Stimulated activated CD8-positive, alpha-beta memory T cell treated with anti-CD3 and anti-CD28 coated beads, Interleukin-2, amount 100 ng/mL, for 1 hour (primary cell): ENCODE data around the gene ITGA7.

ENCODE experiments used
- DNase-seq, 2 donors: peaks; one replicate each; pipeline ENCODE4 v3.0.0-alpha.2; 2020; ENCODE audit warnings: low read depth in 2 of 2

ITGA7 gene

DNA sequence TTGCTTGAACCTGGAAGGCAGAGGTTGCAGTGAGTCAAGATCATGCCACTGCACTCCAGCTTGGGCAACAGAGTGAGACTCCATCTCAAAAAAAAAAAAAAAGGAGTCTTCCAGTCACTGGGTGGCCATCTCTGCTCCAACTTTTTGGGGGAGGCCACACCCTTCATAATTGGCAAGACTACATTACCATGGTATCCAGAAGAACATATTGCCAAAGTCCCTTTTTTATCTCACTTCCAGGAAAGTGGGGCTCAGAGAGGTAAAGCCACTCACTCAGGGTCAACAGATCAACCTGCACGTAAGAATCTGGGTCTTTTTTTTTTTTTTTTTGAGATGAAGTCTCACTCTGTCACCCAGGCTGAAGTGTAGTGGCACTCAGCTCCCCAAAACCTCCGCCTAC lies 26.2 kb upstream of the ITGA7 start:
- DNase-seq = no peak

DNA sequence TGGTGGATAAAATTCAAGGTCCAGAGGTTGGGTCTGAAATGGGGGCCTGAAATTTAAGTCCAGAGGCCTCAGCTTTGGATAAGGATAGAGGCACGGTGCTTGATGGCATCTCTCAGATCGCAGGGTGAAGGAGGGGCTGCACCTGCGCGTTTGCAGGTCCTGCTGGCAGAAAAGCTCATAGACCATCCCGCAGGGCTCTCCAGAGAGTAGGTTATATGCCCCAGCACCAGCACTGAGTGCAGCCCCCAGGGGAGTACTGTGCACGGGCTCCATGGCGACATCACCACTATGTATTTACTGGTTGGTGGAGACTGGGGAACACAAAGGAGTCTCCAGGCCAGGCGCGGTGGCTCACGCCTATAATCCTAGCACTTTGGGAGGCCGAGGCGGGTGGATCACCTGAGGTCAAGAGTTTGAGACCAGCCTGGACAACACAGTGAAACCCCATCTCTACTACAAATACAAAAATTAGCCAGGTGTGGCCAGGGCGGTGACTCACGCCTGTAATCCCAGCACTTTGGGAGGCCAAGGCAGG lies 25.4 kb upstream of the ITGA7 start:
- DNase-seq = no peak

DNA sequence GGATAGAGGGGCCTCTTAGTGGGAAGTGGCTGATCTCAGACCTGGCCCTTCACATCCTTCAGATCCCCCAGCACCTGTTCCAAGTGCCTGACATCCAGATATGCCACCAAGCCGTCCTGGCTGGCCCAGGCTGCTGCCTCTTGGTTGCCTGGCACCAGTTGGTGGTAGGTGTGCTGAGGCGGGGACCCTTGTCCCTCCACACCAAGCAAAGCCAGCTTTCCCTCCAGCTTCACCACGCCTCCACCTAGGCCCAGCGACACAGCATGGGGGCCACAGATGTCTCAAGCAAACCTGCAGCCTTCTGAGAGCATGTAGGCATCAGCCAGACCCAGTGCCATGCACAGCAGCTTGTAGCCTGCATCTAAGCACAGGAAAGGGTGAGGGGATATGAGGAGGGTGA lies 24.6 kb upstream of the ITGA7 start:
- no peak for DNase-seq

DNA sequence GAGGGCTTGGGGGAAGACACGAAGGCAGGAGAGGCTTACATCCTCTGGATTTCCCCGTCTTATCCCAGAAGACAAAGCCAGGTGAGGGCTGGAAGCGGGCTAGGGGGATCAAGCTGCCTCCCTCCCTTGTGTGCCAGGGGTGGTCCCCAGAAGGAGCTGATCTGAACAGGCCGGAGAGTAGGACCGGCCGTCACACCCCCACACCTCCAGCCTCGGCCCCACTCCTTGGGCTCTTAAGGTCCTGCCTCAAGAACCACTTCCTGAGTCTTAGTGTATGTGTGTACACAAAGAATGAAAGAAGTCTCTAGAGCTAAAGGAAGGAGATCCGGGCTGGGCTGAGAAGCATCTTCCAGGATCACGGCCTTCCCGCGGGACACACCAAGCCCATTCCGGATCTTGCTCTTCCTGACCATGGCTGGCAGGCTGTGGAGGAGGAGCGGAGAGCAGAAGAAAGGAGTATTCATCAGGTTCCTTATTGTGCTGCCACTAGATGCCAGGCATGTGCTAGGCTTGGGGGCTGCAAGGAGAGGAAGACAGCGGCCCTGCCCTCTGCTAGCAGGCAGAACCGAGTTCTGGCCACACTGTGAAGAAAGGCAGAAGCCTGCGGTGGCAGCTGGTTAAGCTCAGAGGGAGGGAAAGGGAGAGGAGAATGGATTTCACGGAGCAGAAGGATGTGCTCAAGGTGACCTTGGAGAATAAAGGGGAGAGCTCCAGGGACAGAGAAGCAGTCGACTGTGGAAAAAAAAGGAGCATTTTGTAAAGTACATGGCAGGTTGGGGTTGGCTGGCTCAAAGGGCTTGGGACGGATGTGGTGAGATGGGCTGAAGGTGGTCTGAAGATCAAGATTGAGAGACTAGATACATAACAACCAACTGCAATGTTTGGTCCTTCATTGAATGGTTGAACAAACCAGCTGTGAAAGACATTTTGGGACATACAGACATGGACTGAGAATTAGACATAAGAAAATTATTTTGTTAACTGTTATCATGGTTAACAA lies 22.4 kb upstream of the ITGA7 start:
- DNase-seq = no peak

DNA sequence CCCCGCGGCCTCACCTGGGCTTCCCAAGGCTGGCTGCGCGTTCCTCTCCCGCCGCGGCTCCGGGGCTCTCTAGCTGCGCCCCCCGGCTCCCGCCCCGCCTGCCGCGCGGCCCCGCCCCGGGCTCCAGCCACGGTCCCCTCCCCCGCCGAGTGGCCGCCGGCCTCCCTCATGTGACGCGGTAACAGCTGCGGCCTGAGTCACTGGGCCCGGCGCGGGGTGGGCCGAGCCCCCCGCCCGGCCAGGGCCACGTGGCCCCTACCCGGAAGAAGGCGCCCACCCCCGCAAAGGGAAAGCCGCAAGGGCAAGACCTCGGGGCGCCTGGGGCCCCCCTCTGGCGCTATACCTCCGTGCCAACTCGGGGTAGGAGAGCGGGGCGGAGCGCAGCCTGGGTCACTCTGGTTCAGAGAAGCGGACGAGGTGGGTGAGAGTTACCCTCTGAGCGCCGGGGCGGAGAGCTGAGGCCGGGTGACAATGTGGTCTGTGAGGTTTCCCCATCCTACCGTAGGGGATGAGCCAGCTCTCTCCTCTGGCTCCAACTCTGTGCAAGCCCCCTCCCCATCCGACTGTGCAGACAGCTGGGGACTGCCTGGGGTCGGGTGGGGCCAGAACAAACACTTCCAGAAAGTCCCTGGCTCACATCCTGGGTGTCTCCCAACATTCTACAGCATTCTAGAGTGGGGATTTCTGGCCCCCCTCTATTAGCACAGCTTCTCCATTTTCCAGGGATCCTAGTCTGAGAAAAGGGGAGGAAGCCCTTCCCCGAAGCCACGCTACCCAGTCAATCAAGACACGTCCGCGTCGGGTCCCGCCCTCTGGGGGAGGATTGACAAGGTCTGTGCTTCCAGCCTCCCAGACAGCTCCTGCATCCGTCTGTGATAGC lies 21.5 kb upstream of the ITGA7 start, which contains the start of gene CD63:
CD63 (minus strand) TSS at position 71 of the 880 bp plus-strand sequence. CDS start 668 bp downstream, outside the sequence.
- peak in 1 of 2 donors; percentile 39 for DNase-seq

DNA sequence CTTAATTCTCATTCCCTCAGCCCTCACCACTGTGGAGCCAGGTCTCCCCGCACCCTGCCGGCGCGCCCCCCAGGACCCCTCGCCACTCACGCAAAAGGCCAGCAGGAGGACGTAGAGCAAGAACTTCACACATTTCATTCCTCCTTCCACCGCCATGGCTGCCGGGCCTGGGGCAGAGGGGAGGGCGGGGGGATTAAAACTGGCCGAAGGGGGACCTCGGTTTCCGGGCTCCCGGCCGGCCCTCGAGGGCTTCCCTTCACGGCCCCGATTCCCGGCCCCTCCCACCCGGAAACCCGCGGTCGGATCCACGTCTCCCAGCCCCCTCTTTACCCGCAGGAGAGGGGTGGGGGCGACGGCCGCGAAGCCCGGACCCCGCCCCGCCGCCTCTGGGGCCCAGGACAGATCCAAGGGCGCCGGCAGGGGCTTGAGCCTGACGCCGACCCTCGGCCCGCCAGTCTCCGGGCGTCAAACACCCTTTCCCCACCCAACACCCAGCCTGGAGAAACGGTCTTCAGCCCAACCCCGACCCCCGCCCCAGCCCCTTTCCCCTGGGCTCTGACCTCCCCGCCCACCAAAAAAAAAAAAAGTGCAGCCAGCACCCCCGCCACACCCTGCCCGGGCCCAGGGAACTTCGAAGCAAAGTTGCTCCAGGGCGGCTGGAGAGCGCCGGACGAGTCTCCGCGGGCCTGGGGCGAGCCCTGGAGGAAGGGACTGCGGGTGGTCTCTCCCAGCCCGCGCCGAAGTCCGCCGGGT lies 20.7 kb upstream of the ITGA7 start:
- no peak for DNase-seq

DNA sequence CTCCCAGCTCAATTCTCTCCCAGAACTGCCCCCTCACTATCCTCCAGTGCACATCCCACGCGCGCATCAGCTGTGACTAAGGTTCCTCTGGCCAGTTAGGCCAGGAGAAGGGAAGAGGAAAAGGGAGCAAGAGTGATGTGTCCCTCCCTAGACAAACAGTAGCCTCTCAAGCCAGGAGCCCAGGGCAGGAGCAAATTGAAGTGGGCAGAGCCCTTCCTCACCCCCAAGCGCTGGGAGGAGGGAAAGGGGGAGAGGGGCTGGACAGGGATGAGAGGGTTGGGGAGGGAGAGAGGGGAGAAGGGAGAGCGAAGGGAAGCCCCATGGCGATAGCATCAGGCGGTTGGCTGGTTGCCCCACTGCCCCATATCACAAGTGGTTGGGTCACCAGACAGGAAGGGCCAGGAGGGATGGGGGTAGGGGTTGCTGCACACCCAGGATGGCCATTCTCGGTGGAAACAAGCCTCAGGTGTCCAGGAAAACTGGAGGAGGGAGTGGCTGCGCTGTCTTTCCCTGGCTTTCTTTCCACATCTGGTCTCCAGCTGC lies 20.0 kb upstream of the ITGA7 start:
- DNase-seq = no peak

DNA sequence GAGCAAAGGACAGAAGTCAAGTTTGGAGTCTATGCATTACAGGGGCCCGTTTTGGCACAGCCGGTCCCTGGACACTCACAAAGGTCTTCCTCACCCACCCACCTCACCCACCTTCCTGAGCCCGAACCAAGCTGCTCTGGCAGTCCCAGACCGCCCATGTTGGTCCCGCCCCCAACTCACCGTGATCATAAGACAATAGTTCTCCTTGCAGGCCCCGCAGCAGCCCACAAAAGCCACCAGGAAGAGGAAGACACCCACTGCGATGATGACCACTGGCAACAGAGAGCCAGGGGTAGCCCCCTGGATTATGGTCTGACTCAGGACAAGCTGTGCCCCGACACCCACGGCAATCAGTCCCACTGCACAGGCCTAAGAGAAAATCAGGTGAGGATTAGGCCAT lies 19.3 kb upstream of the ITGA7 start:
- DNase-seq = no peak

DNA sequence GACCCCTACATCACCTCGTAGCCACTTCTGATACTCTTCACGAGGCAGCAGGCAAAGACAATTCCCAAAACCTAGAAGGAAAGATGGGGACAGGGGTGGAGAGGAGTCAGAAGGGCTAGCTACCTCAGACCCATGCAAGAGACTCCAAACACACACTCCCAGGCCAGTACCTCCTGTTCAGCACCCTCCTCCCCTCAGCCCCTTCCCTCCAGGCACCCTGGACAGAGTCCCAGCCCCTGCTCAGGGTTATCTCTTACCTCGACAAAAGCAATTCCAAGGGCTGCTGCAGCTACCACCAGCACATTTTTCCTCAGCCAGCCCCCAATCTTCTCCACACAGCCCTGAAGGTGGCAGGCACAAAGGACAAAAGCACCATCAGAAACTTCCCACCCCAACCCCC lies 17.9 kb upstream of the ITGA7 start:
- no peak for DNase-seq

DNA sequence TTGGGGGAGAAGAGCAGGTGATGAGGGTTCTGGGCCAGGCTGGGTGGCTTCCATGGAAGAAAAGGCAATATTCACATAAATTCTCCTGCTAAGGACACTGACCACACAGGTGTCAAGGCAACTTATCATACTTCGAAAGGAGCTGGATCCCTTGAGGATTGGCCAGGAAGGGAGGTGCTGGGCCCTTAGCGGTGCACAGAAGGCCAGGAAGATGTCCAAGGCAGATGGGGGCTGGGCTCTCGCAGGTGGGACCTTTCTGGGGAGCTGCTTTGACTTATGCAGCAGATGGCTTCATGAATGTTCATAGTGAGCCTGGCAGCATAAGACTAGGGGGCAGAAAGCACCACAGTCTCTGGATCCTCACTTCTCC lies 17.2 kb upstream of the ITGA7 start:
- no peak for DNase-seq

DNA sequence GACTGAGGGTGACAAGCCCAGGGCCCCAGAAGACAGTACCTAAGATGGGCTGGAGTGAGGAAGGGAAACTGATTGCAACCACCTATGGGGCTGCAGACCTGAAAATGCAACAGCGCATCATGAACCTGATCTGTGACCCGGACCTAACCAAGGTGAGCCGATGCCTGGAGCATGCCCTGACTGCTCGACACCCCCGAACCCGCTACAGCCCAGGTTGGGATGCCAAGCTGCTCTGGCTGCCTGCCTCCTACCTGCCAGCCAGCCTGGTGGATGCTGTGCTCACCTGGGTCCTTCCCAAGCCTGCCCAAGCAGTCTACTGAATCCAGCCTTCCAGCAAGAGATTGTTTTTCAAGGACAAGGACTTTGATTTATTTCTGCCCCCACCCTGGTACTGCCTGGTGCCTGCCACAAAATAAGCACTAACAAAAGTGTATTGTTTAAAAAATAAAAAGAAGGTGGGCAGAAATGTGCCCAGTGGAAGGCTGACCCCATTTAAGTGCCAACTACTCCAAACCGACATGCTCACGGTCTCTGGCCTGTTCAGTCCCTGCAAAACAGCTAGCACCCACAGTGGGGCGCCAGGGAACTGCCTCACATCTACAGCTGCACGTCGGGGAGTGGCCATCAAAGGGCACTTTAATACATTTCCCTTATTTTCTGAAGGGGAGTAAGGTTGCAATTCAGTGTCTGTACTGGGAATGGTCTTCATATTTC lies 16.7 kb upstream of the ITGA7 start:
- peak in 1 of 2 donors; percentile 46 for DNase-seq

DNA sequence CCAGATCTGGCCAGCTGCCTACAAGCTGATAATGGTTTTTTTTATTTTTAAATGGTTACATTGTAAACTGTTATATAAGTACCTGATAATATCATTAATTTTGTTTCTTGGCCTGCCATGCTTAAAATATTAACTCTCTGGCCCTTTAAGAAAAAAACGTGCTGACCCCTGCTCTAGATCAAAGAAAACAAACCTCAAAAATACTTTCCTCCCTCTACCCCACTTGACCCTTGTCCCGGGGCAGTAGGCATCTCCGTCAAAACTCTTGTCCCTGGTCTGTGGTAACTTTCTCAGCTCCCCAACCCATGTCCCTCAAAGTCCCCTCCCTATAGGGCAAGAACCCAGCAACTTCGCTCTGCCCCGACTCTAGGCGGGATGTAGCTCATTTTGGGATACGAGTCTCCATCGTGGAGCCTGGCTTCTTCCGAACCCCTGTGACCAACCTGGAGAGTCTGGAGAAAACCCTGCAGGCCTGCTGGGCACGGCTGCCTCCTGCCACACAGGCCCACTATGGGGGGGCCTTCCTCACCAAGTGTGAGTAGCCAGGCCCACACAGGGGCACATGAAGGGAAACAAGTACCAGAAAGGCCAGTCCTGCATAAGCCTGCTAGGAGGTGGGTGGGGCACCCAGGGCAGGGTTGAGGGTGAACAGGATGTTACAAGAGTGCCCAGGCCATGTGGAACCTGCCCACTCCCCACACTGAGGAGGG lies 16.0 kb upstream of the ITGA7 start:
- no peak for DNase-seq

DNA sequence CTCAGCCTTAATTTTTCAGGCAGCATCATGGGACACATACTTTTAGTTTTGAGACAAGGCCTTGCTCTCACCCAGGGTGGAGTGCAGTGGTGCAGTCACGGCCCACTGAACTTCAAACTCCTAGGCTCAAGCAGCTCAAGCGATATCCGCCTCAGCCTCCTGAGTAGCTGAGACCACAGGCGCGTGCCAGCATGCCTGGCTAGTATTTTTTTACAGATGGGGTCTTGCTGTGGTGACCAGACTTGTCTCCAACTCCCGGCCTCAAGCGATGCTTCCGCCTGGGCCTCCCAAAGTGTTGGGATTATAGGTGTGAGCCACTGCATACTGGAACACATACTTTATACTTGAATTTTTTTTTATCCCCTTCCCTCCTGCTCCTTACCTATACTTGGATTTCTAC lies 15.2 kb upstream of the ITGA7 start:
- DNase-seq = no peak

DNA sequence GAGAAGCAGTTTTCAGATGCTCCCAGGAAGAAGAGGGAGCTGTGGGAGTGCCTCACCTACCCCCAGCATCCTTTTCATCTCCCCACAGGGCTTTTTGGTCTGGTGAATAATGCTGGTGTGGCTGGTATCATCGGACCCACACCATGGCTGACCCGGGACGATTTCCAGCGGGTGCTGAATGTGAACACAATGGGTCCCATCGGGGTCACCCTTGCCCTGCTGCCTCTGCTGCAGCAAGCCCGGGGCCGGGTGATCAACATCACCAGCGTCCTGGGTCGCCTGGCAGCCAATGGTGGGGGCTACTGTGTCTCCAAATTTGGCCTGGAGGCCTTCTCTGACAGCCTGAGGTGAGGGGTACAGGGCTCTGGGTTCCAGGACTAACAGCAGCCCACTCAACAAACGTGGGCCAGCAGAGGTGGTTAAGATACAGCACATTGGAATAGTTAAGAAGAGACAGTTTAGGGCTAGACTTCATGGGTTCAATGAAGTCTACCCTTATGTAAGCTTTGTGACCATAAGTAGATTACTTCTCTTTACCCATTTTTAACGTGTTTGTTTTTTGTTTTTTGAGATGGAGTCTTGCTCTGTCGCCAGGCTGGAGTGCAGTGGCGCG lies 14.0 kb upstream of the ITGA7 start:
- DNase-seq = no peak

DNA sequence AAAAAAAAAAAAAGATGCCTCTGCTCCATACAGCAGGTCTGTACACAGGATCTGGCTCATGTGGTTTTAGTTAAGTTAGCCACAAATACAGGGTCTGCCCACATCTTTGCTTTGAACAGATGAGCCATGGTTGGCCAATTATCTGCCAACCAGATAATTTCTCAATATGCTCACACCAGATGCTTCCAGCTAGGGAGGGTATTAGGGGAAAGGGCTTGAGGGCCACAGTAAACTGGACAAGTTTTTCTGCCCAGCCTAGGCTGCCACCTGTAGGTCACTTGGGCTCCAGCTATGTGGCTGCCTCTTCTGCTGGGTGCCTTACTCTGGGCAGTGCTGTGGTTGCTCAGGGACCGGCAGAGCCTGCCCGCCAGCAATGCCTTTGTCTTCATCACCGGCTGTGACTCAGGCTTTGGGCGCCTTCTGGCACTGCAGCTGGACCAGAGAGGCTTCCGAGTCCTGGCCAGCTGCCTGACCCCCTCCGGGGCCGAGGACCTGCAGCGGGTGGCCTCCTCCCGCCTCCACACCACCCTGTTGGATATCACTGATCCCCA lies 13.3 kb upstream of the ITGA7 start:
- DNase-seq = no peak

DNA sequence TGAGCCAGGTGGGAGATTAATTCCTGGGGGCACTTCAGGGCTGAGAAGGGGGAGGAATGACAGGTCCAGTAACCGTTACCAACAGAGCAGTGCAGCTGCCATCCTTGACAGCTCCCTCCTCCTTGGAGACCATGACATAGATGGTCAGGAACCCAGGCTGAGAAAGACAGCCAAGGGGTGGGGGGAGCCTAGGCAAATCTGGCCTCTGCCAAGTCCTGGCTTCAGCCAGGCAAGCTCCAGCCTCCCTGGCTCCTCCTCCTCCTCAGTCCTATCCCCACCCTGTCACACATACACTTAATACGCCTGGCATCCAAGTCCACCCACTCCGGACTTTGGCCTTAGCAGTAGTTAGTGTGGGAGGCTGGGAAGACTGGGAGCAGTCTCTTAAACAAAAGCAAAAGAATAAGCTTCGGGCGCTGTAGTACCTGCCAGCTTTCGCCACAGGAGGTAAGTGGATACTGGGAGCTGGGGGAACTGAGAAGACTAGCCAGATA lies 12.4 kb upstream of the ITGA7 start, which contains the start of gene RDH5:
RDH5 (plus strand) TSS at position 323 of the 494 bp plus-strand sequence. CDS start 792 bp downstream, outside the sequence.
- DNase-seq = no peak

DNA sequence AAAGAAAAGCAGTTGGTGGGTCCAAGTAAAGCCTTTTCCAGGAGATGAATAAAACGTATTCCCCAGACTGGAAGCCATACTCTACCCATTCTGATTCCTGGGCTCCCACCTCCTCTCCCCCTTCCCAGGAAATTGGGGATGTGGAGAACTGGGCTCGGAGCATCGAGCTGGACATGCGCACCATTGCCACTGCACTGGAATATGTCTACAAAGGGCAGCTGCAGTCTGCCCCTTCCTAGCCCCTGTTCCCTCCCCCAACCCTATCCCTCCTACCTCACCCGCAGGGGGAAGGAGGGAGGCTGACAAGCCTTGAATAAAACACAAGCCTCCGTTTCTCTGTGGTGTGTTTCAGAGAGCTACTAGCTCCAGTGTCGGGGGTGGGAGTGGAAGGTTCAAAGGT lies 11.7 kb upstream of the ITGA7 start:
- DNase-seq = no peak

DNA sequence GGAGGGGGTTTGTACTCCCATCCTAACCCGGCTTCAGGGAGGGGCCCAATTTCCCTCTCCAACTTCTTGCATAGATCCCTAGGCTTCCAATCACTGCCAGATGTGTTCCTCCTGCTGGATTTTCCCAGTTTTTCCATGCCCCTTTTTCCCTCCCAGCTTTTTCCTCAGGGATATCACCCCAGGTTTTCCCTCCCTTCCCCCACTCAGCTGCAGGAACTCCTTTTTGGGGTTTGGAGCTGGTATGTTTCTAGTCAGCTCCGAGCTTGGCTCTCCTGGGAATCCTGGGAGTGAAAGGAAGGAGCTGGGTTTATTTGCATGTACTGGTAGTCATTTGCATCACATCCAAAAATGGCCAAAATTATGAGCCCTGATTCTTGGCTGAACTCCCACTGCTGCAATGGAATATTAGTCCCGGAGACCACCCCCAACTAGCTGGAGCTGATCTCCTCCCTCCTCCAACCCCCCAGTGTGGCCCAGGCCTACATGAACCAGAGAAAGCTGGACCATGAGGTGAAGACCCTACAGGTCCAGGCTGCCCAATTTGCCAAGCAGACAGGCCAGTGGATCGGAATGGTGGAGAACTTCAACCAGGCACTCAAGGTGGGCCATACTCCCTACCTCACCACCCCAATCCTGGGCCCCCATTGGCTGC lies 11.0 kb upstream of the ITGA7 start:
- no peak for DNase-seq
